Hepatocyte (in vitro differentiated cells): ENCODE measurements around the gene EYA3.

Source experiments
- CTCF ChIP-seq: fragments of 200-600 bp; sonication (generic); IDR thresholded peaks from 2 replicates; pipeline ENCODE4 v1.5.1; 2016; ENCODE audit warnings: antibody characterized with exemption, mild to moderate bottlenecking; ENCODE audit not compliant: poor library complexity
- EZH2 ChIP-seq: fragments of 200-600 bp; sonication (generic); IDR thresholded peaks from 2 replicates; pipeline ENCODE4 v1.6.1; 2016; ENCODE audit warnings: antibody characterized with exemption, mild to moderate bottlenecking, borderline replicate concordance
- EZH2phosphoT487 ChIP-seq: fragments of 200-600 bp; sonication (generic); IDR thresholded peaks from one replicate; pipeline ENCODE4 v1.6.1; 2018; ENCODE audit warnings: antibody characterized with exemption, mild to moderate bottlenecking, low read depth, moderate library complexity; ENCODE audit not compliant: unreplicated experiment, severe bottlenecking

GRCh38 chr1:28036431-28036830, 52.0 kb downstream of the EYA3 start:
- no peak for TF ChIP-seq CTCF
- TF ChIP-seq EZH2phosphoT487: no peak
- no peak for TF ChIP-seq EZH2
